SIG-M5 (cell line): ENCODE measurements around the gene ERGIC1.
A peak's percentile ranks its signal among the peaks of the same experiment; 100 is the strongest.
"Not testable (repeated sequence)": the region's sequence is repeated elsewhere in the genome, so short reads cannot be mapped to it uniquely, and the experiment has no call there.

Source experiments
- DNase-seq: peaks from one replicate; lab custom pipeline; 2025; lab: John Stamatoyannopoulos, UW

The ERGIC1 gene

GRCh38 chr5:172881691-172882370 is 47.8 kb downstream of the ERGIC1 start:
- no peak for DNase-seq

- no peak for DNase-seq
These were observed 49.0 kb downstream of the ERGIC1 start for GRCh38 chr5:172883066-172883465.

- DNase-seq, result no peak
These were observed 51.7 kb downstream of the ERGIC1 start for GRCh38 chr5:172885597-172886340.

- DNase-seq, result no peak
These were observed 52.4 kb downstream of the ERGIC1 start for GRCh38 chr5:172886476-172886875.

- DNase-seq, result peak; percentile 88
These were observed 53.0 kb downstream of the ERGIC1 start for GRCh38 chr5:172886974-172887501.

- DNase-seq, result no peak
These were observed 53.6 kb downstream of the ERGIC1 start for GRCh38 chr5:172887692-172888091.

GRCh38 chr5:172890659-172891058 is 56.6 kb downstream of the ERGIC1 start:
- DNase-seq, result no peak

- no peak for DNase-seq
These were observed 57.8 kb downstream of the ERGIC1 start for GRCh38 chr5:172891716-172892421.

GRCh38 chr5:172892713-172893112 is 58.7 kb downstream of the ERGIC1 start:
- no peak for DNase-seq

- DNase-seq, result no peak
These were observed 60.8 kb downstream of the ERGIC1 start for GRCh38 chr5:172894767-172895388.

GRCh38 chr5:172895549-172895948 is 61.5 kb downstream of the ERGIC1 start:
- no peak for DNase-seq

GRCh38 chr5:172896465-172896864 is 62.4 kb downstream of the ERGIC1 start:
- DNase-seq, result no peak

GRCh38 chr5:172897067-172897466 is 63.0 kb downstream of the ERGIC1 start:
- not testable (repeated sequence) for DNase-seq

GRCh38 chr5:172897481-172898217 is 63.6 kb downstream of the ERGIC1 start:
- DNase-seq, result no peak

GRCh38 chr5:172898218-172898842 is 64.3 kb downstream of the ERGIC1 start:
- DNase-seq, result no peak

- DNase-seq, result no peak
These were observed 64.9 kb downstream of the ERGIC1 start for GRCh38 chr5:172898843-172899369.

GRCh38 chr5:172899436-172899835 is 65.4 kb downstream of the ERGIC1 start:
- DNase-seq, result no peak

- no peak for DNase-seq
These were observed 67.1 kb downstream of the ERGIC1 start for GRCh38 chr5:172901012-172901780.

- DNase-seq, result no peak
These were observed 67.9 kb downstream of the ERGIC1 start for GRCh38 chr5:172901788-172902496.
